SK-N-MC (cell line): ENCODE results near the gene SH3RF3.

ENCODE experiments used
- EZH2 ChIP-seq: fragments of 200-600 bp; sonication (generic); IDR thresholded peaks from one replicate; pipeline ENCODE4 v1.6.1; 2017; ENCODE audit warnings: antibody characterized with exemption
- POLR2AphosphoS5 ChIP-seq: IDR thresholded peaks from 2 replicates; pipeline ENCODE4 v1.6.1; 2012; ENCODE audit warnings: mild to moderate bottlenecking, low read depth, low read length, borderline replicate concordance

- no peak for TF ChIP-seq EZH2
- no peak for TF ChIP-seq POLR2AphosphoS5
Observed at GRCh38 chr2:109237792-109238191, 108.8 kb downstream of the SH3RF3 start.
